SH-SY5Y (cell line): Measurements from ENCODE around the gene TPCN1.

Experiments used
- GATA2 ChIP-seq: IDR thresholded peaks from 2 replicates; pipeline ENCODE4 v1.6.1; 2011; ENCODE audit warnings: mild to moderate bottlenecking, low read depth, low read length
- GATA3 ChIP-seq: IDR thresholded peaks from 2 replicates; pipeline ENCODE4 v1.6.1; 2011; ENCODE audit warnings: low read depth, mild to moderate bottlenecking, low read length, moderate library complexity

DNA sequence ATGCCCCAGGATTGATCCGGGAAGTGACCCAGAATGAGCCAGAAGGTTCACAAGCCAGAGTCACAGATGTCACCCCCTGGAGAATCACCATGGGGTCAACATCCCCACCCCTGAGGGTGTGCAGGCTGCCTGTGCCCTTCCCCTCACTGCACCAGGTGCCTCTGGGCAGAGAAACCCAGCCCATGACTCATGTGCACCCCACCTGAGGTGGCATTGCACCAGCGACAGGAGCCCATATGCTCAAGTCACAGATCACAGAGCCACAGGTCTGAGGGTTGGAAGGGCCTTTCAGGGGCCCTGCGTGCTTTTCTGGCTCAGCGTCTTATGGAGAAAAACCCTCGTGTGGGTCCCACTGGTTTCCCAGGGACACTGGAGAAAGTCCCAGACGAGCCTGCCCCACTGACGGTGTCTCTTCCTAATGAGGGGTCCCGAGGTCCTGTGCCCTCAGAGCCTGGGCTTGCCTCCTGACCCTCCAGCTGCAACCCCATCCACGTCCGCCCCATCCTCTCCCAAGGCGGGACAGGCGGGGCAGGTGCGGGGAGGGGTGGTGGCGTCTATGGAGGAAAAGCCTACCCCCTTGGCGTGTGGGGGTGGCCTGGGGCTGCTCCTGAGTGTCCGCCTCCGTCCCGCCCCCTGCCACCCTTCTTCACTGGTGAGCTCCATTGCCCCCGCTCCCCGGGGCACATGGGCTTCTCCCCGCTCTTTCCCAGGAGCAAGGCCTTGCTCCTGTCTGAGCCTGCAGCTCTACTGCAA, 66.1 kb downstream of the TPCN1 start:
- TF ChIP-seq GATA3: no peak
- no peak for TF ChIP-seq GATA2
